Osteocyte (in vitro differentiated cells): ENCODE data around the gene TSHZ2. TPM values are rescaled to one million over a fixed set of nuclear protein-coding genes. Genes with fewer than 3 reads are reported as not detected.

Experiments
- DNase-seq: peaks from one replicate; pipeline ENCODE4 v3.0.0; 2021; ENCODE audit warnings: mixed read lengths; ENCODE audit not compliant: unreplicated experiment; ENCODE audit errors: extremely low spot score
- H3K27ac Mint-ChIP-seq: one replicate; pipeline ENCODE4 v1.8.0; 2021; ENCODE audit warnings: mild to moderate bottlenecking, mixed read lengths; ENCODE audit not compliant: unreplicated experiment
- H3K27me3 Mint-ChIP-seq: one replicate; pipeline ENCODE4 v1.8.0; 2021; ENCODE audit warnings: mixed read lengths; ENCODE audit not compliant: unreplicated experiment
- H3K36me3 Mint-ChIP-seq: one replicate; pipeline ENCODE4 v1.8.0; 2021; ENCODE audit warnings: mixed read lengths; ENCODE audit not compliant: unreplicated experiment
- H3K4me1 Mint-ChIP-seq: one replicate; pipeline ENCODE4 v1.8.0; 2021; ENCODE audit warnings: mixed read lengths; ENCODE audit not compliant: unreplicated experiment
- H3K4me3 Mint-ChIP-seq: one replicate; pipeline ENCODE4 v1.8.0; 2021; ENCODE audit warnings: mild to moderate bottlenecking, moderate library complexity, mixed read lengths; ENCODE audit not compliant: unreplicated experiment
- H3K9me3 Mint-ChIP-seq: one replicate; pipeline ENCODE4 v1.8.0; 2021; ENCODE audit warnings: mixed read lengths; ENCODE audit not compliant: unreplicated experiment
- CTCF ChIP-seq: fragments of 200-600 bp; sonication (generic); IDR thresholded peaks from 2 replicates; pipeline ENCODE4 v1.5.0; 2021; ENCODE audit warnings: antibody characterized with exemption, mild to moderate bottlenecking, moderate library complexity
- total RNA-seq: library from RNA; stranded (reverse); gene quantifications from 2 replicates; pipeline ENCODE4 v1.2.1, GENCODE V29; 2021

The TSHZ2 gene
- total RNA-seq, 1 donor from 2014 or later: not detected

- Mint-ChIP-seq H3K27ac (no peak overlapping the region), H3K9me3 (no peaks in the 10 kb centered on the region), H3K36me3 (no peaks in the 10 kb centered on the region), H3K4me1 (no peaks in the 10 kb centered on the region), H3K4me3 (no peak overlapping the region), H3K27me3 (no peaks in the 10 kb centered on the region)
- no peak for TF ChIP-seq CTCF
- DNase-seq: no peak
These were observed 249.6 kb downstream of the TSHZ2 start for GRCh38 chr20:53221731-53222130.

- Mint-ChIP-seq H3K4me1 (no peaks in the 10 kb centered on the region), H3K4me3 (no peak overlapping the region), H3K27ac (no peak overlapping the region), H3K27me3 (no peaks in the 10 kb centered on the region), H3K9me3 (no peaks in the 10 kb centered on the region), H3K36me3 (no peaks in the 10 kb centered on the region)
- TF ChIP-seq CTCF: no peak
- no peak for DNase-seq
These were observed 250.3 kb downstream of the TSHZ2 start for GRCh38 chr20:53222416-53222815.

- no peak overlapping the region for H3K27ac Mint-ChIP-seq
- DNase-seq: no peak
These were observed 250.8 kb downstream of the TSHZ2 start for GRCh38 chr20:53222932-53223331.

GRCh38 chr20:53223626-53224172, 251.5 kb downstream of the TSHZ2 start:
- Mint-ChIP-seq H3K9me3 (no peaks in the 10 kb centered on the region), H3K36me3 (no peaks in the 10 kb centered on the region), H3K27ac (no peak overlapping the region), H3K27me3 (no peaks in the 10 kb centered on the region), H3K4me3 (no peak overlapping the region), H3K4me1 (no peaks in the 10 kb centered on the region)
- no peak for TF ChIP-seq CTCF
- DNase-seq: no peak

More at GRCh38 chr20:53222932-53223331, 250.8 kb downstream of the TSHZ2 start:
- no peak for TF ChIP-seq CTCF
- Mint-ChIP-seq H3K4me1 (no peaks in the 10 kb centered on the region), H3K9me3 (no peaks in the 10 kb centered on the region), H3K4me3 (no peak overlapping the region), H3K36me3 (no peaks in the 10 kb centered on the region), H3K27me3 (no peaks in the 10 kb centered on the region)

GRCh38 chr20:53224851-53225250, 252.7 kb downstream of the TSHZ2 start:
- Mint-ChIP-seq H3K36me3 (no peaks in the 10 kb centered on the region), H3K27ac (no peak overlapping the region), H3K9me3 (no peaks in the 10 kb centered on the region), H3K4me1 (no peaks in the 10 kb centered on the region), H3K4me3 (no peak overlapping the region), H3K27me3 (no peaks in the 10 kb centered on the region)
- DNase-seq: no peak
- no peak for TF ChIP-seq CTCF
